Cerebellar cortex (tissue), 1 donor: Measurements from ENCODE around the gene TMEM9B.

ENCODE experiments used
- DNase-seq: peaks from one replicate; pipeline ENCODE4 v3.0.0-alpha.2; 2015; ENCODE audit warnings: low spot score

TMEM9B gene

DNA sequence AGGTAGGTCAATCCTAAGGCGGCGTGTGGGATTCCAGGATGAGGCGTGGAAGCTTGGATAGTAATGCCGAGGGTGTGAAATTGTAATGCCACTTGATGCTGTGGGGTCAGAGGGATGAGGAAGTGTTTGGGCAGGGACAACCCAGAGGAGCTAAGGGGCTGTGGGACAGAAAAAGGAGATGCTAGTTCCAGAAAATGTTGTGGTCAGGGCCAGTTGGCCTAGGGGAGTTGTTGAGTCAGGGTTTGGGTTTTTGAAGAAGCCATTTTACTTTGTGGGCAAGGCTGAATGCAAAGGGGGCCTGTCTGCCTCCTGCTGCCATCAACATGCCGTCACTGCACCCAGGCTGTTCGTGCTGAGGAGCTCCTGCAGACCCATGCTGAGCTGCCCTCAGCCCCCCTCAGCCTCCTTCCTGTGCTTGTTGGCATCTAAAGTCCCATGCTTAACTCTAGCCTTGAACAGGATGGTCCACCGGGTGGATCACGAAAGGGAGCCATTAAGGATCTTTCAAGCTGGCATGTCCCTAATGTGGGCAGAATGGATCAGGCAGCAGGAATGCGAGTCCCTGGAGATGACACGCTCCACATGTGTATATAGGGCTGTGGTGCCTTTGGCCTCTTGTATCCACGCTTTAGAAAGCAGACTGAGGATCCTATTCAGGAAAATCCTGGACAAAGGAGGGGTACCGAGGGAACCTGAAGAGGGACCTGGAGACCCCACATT is 33.6 kb downstream of the TMEM9B start:
- DNase-seq = no peak

GRCh38 chr11:8928981-8929615 is 35.1 kb downstream of the TMEM9B start:
- DNase-seq = no peak

DNA sequence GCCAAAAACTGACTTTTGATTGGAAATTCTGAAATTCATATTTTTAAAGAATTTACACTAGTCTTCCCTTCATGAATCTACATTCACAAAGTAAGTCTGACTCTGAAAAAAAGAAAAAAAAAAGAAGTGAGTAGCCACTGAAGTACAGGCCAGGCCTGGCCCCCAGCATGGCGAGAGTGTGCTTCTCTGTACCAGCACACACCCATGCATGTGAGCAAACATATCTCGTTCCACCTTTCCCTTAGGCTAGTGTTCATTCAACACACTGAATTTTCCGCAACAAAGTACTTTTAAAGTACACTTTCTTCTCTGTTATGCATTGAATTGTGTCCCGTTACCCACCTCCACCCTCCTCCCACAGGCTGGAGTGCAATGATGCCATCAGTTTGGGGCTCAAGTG is 36.0 kb downstream of the TMEM9B start:
- no peak for DNase-seq

- no peak for DNase-seq
Observed at GRCh38 chr11:8927233-8927632, 37.0 kb downstream of the TMEM9B start.

DNA sequence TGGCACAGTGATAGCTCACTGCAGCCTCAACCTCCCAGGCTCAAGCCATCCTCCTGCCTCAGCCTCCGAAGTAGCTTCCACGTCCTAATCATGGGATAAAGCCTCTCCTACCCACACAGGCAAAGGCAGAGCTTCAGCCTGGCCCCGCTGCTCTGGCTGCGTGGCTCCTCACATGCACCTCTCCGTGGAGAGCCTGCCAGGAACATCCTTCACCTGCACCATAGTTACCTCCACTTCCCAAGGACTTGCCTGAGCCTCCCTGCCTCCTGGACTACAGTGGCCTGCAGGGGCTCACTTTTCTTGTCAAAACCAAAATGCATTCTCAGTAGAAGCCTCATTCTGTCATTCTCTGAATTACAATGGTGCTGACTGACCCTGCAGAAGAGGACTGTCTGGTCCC is 38.0 kb downstream of the TMEM9B start:
- no peak for DNase-seq

DNA sequence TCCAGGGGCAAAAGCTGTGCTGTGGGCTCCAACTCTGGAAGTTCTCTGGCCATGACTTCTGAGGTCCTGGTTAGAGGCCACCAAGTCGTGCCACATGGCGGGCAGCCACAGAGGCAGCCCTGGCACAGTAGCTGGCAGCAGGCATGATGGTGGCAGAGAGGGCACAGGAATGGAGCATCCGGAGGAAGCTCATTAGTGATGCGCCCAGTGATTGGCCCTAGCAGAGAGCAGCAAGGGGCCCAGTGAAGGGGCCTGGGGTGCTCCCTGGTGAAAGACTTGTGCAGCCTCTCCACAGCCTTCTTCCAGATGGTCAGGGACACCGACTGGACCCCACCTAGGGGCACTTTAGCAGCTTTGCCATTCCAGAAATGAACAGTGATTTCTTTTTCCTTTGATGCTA is 38.5 kb downstream of the TMEM9B start:
- DNase-seq = no peak

DNA sequence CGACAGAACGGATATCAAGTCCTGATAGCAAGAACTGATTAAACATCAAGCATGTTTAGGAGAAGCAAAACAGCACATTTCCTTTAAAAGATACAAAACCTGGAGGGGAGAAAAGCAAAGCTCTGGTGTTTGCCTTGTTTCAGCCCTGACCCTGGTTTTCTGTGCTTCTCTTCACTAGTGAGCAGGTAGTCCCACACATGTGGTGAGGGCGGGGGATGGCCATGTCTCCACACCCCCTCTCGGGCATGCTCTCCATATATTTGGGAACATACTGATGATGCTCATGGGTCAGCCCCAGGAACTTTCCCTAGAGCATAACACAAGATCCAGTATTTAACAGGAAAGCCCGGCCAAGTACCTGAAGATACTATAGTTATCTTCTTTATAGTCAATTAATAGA is 41.6 kb downstream of the TMEM9B start:
- DNase-seq = no peak

GRCh38 chr11:8917157-8917825 is 47.0 kb downstream of the TMEM9B start:
- peak; percentile 90 for DNase-seq

- no peak for DNase-seq
Observed at GRCh38 chr11:8914661-8915018, 49.6 kb downstream of the TMEM9B start.

DNA sequence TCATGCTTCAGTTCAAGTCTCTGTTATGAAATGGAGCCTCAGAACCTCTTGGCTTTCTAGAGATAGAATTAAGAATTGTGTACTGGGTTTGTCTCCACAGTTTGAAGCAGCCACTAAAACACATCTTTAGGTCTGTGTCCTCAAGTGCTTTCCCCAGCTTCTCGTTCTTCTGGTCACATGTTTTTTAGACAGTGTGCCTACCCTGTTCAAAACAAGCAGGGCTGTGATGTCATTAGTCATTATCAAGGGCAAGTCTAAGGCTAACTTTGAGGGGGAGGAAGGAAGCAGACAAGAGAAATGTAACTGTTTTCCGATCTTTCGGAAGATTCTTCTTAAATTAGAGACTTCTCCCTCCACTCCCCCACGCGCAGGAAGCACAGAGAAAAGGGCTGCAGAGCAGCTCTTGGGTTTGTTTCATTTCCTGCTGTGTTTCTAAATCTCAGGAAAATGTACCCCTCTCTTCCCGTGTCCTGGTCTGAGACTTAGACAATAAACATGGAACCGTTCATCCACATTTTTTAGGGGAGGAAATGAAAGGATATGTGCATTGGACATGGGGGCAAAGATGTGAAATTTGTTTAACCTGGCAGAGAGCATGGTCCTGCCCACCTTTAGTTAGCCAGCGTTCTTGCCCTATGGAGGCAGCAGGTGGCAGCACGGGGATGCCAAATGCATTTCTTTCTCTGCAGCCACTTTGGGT is 50.1 kb downstream of the TMEM9B start:
- peak; percentile 71 for DNase-seq

- peak; percentile 95 for DNase-seq
Observed at GRCh38 chr11:8911029-8911823, 53.0 kb downstream of the TMEM9B start, which contains the start of gene AKIP1. AKIP1 (plus strand) TSS chr11:8911189; CDS start chr11:8911450, 261 bp downstream.

DNA sequence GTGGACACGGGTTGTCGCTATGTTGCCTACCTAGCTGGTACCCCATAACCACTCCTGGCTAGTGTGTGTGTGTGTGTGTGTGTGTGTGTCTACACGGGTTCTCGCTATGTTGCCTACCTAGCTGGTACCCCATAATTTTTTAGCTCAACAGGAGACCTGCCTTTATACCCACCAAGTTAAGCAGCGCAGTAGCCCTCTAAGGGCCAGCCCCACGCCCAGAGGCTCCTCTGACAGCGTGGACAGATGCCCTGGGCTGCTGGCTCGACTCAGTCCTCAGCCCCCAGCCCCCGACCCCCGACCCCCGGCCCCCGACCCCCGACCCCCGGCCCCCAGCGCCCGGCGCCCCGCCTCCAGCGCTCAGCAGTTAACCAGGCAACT is 53.6 kb downstream of the TMEM9B start:
- DNase-seq = no peak

DNA sequence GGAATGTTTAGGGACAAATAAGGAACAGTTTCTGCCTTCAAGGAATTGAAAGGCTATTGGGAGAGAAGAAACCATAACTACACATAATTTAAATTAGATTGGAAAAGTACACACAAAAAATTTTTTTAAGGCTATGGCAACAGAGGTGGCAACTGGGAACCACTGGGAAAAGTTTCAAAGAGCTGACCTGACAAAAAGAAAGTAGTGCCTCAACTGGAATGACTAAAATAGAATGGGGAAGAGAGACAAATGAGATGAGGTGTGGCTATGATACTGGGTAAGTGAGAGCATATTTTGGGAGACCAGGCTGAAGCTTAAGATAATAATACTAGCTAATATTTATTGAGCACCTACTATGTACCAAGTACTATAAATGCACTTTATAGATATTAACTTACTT is 56.1 kb downstream of the TMEM9B start:
- DNase-seq = no peak

GRCh38 chr11:8907116-8907515 is 57.1 kb downstream of the TMEM9B start:
- DNase-seq = no peak

DNA sequence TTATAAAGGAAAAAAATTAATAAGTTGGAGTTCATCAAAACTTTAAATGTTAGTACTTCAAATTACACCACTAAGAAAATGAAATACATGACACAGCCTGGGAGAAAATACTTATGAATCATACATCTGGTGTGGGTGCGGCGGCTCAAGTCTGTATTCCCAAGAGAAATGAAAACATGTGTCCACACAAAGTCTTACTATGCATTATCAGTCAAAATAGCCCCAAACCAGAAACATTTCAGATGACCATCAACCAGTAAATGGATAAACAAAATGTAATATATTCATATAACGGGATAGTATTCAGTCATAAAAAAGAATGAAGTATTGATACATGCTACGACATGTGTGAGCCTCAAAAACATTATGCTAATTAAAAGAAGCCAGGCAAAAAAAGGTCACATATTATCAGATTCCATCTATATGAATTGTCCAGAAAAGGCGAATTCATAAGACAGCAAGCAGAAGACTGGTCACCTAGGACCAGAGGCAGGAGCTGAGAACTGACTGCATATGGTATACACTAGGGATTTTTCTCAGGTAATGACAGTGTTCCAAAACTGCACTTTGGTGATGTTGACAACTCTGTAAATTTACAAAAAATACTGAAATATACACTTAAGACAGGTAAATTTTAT is 58.6 kb downstream of the TMEM9B start:
- DNase-seq = no peak

- no peak for DNase-seq
Observed at GRCh38 chr11:8899119-8899753, 65.0 kb downstream of the TMEM9B start.
